Activated CD8-positive, alpha-beta memory T cell treated with anti-CD3 and anti-CD28 coated beads for 36 hours (primary cell): ENCODE measurements around the gene PRKAR1B. TPM values are rescaled to one million over a fixed set of nuclear protein-coding genes. Genes with fewer than 3 reads are reported as not detected.

Source experiments
- CTCF ChIA-PET: fragments of 350-600 bp; sonication (Branson Sonifier 250); formaldehyde crosslinking; loops from one replicate; lab custom pipeline; 2021; ENCODE audit warnings: antibody characterized with exemption; lab: Charles Lee
- POLR2A ChIA-PET: fragments of 350-600 bp; sonication (Branson Sonifier 250); formaldehyde crosslinking; loops from one replicate; lab custom pipeline; 2021; ENCODE audit warnings: antibody characterized with exemption; lab: Charles Lee
- total RNA-seq, 2 experiments: library from RNA; stranded (reverse); gene quantifications; one replicate each; pipeline ENCODE4 v1.2.3, GENCODE V29; 2021

The PRKAR1B gene
- total RNA-seq, 2 experiments from 2014 or later, result 33.5 to 34.5 TPM

- POLR2A ChIA-PET, result no interaction called here
- CTCF ChIA-PET, result no interaction called here
These were observed 133.6 kb downstream of the PRKAR1B start for GRCh38 chr7:593324-594115.

GRCh38 chr7:591856-592628 is 135.0 kb downstream of the PRKAR1B start:
- ChIA-PET CTCF (no interaction called here), POLR2A (no interaction called here)

GRCh38 chr7:590731-591551 is 136.1 kb downstream of the PRKAR1B start:
- POLR2A ChIA-PET, result no interaction called here
- CTCF ChIA-PET, result no interaction called here

GRCh38 chr7:589781-590575 is 137.1 kb downstream of the PRKAR1B start:
- POLR2A ChIA-PET, result no interaction called here
- CTCF ChIA-PET, result interaction anchor here (0.6 kb wide), 1 partner anchor 119 kb away, joined by 3 read pairs; no protein-coding TSS in a partner anchor

- ChIA-PET POLR2A (interaction anchor here (4.5 kb wide), 1 partner anchor 14 kb away, joined by 48 read pairs; no protein-coding TSS in a partner anchor), CTCF (no interaction called here)
These were observed 139.3 kb downstream of the PRKAR1B start for GRCh38 chr7:587767-588166.

GRCh38 chr7:586494-586893 is 140.6 kb downstream of the PRKAR1B start:
- POLR2A ChIA-PET, result interaction anchor here (0.6 to 4.5 kb wide), 2 partner anchors 15 to 25 kb away, joined by 3 to 48 read pairs; no protein-coding TSS in a partner anchor
- CTCF ChIA-PET, result interaction anchor here (0.5 to 0.7 kb wide), 2 partner anchors 145 to 186 kb away, joined by 3 read pairs; no protein-coding TSS in a partner anchor

- ChIA-PET CTCF (interaction anchor here (0.5 to 2.5 kb wide), 2 partner anchors 19 to 187 kb away, joined by 3 to 7 read pairs; no protein-coding TSS in a partner anchor), POLR2A (interaction anchor here (0.6 to 4.5 kb wide), 3 partner anchors 16 to 247 kb away, joined by 3 to 48 read pairs (median 12); no protein-coding TSS in a partner anchor)
These were observed 141.2 kb downstream of the PRKAR1B start for GRCh38 chr7:585873-586272.

GRCh38 chr7:585229-585711 is 141.8 kb downstream of the PRKAR1B start:
- POLR2A ChIA-PET, result interaction anchor here (0.6 to 4.5 kb wide), 3 partner anchors 17 to 248 kb away, joined by 3 to 48 read pairs (median 12); no protein-coding TSS in a partner anchor
- CTCF ChIA-PET, result interaction anchor here (1.9 to 2.5 kb wide), 3 partner anchors 15 to 34 kb away, joined by 7 to 10 read pairs (median 9); no protein-coding TSS in a partner anchor

- ChIA-PET CTCF (interaction anchor here (1.9 to 2.5 kb wide), 3 partner anchors 15 to 34 kb away, joined by 7 to 10 read pairs (median 9); no protein-coding TSS in a partner anchor), POLR2A (interaction anchor here (2.3 to 4.5 kb wide), 2 partner anchors 17 to 20 kb away, joined by 12 to 48 read pairs; no protein-coding TSS in a partner anchor)
These were observed 142.3 kb downstream of the PRKAR1B start for GRCh38 chr7:584820-585219.

- POLR2A ChIA-PET, result interaction anchor here (0.6 to 4.5 kb wide), 4 partner anchors 12 to 102 kb away, joined by 3 to 48 read pairs (median 8); no protein-coding TSS in a partner anchor
- CTCF ChIA-PET, result interaction anchor here (1.9 to 2.5 kb wide), 3 partner anchors 16 to 35 kb away, joined by 7 to 10 read pairs (median 9); no protein-coding TSS in a partner anchor
These were observed 143.0 kb downstream of the PRKAR1B start for GRCh38 chr7:584122-584465.

GRCh38 chr7:583410-584121 is 143.5 kb downstream of the PRKAR1B start:
- POLR2A ChIA-PET, result interaction anchor here (0.6 to 4.5 kb wide), 4 partner anchors 13 to 102 kb away, joined by 3 to 48 read pairs (median 8); no protein-coding TSS in a partner anchor

GRCh38 chr7:582931-583330 is 144.2 kb downstream of the PRKAR1B start:
- CTCF ChIA-PET, result no interaction called here
- POLR2A ChIA-PET, result no interaction called here

More at GRCh38 chr7:583410-584121, 143.5 kb downstream of the PRKAR1B start:
- CTCF ChIA-PET, result interaction anchor here (1.9 to 2.5 kb wide), 3 partner anchors 17 to 35 kb away, joined by 7 to 10 read pairs (median 9); no protein-coding TSS in a partner anchor

GRCh38 chr7:582081-582835 is 144.8 kb downstream of the PRKAR1B start:
- POLR2A ChIA-PET, result no interaction called here
- CTCF ChIA-PET, result no interaction called here

- ChIA-PET CTCF (interaction anchor here (0.7 kb wide), 1 partner anchor 192 kb away, joined by 4 read pairs; no protein-coding TSS in a partner anchor), POLR2A (no interaction called here)
These were observed 148.7 kb downstream of the PRKAR1B start for GRCh38 chr7:578386-578785.

GRCh38 chr7:577741-578370 is 149.2 kb downstream of the PRKAR1B start:
- ChIA-PET CTCF (no interaction called here), POLR2A (no interaction called here)

- ChIA-PET CTCF (no interaction called here), POLR2A (no interaction called here)
These were observed 149.8 kb downstream of the PRKAR1B start for GRCh38 chr7:577278-577665.
